RWPE1 (cell line): ENCODE results near the gene LDAH.

Source experiments
- CTCF ChIA-PET: fragments of 350-600 bp; sonication (Branson Sonifier 250); formaldehyde crosslinking; extraction: SDS; loops from one replicate; lab custom pipeline; 2021; lab: Yijun Ruan, JAX
- POLR2A ChIA-PET: fragments of 400-600 bp; formaldehyde crosslinking; extraction: SDS; loops from one replicate; lab custom pipeline; 2020; ENCODE audit warnings: antibody characterized with exemption; ENCODE audit not compliant: low non-redundant PET; lab: Yijun Ruan, JAX
- DNase-seq: peaks from one replicate; pipeline ENCODE4 v3.0.0; 2012; ENCODE audit warnings: low spot score
- H3K27ac ChIP-seq: fragments of 450-650 bp; 2 replicates; pipeline ENCODE4 v1.5.1; 2017
- CTCF ChIP-seq: fragments of 450-650 bp; conservative IDR thresholded peaks from 2 replicates; pipeline ENCODE4 v1.5.1; 2017; ENCODE audit warnings: low read depth, mild to moderate bottlenecking

The LDAH gene

GRCh38 chr2:20697322-20697934 lies 125.5 kb downstream of the LDAH start:
- no peak for DNase-seq
- CTCF ChIA-PET: interaction anchor here (0.6 to 1.3 kb wide), 2 partner anchors 20 to 1994 kb away, joined by 3 to 5 read pairs; no protein-coding TSS in a partner anchor
- H3K27ac ChIP-seq: no peak overlapping the region
- no peak for TF ChIP-seq CTCF
- POLR2A ChIA-PET: no interaction called here

GRCh38 chr2:20696366-20696765 lies 126.5 kb downstream of the LDAH start:
- DNase-seq: no peak
- CTCF ChIA-PET: no interaction called here
- H3K27ac ChIP-seq: no peak overlapping the region
- POLR2A ChIA-PET: no interaction called here
- TF ChIP-seq CTCF: no peak

GRCh38 chr2:20693317-20693716 lies 129.6 kb downstream of the LDAH start:
- no peak overlapping the region for H3K27ac ChIP-seq
- CTCF ChIA-PET: no interaction called here
- POLR2A ChIA-PET: no interaction called here
- TF ChIP-seq CTCF: no peak
- no peak for DNase-seq

- ChIA-PET CTCF (interaction anchor here (0.6 kb wide), 1 partner anchor 266 kb away, joined by 4 read pairs; no protein-coding TSS in a partner anchor), POLR2A (no interaction called here)
- TF ChIP-seq CTCF: no peak
- no peak for DNase-seq
- H3K27ac ChIP-seq: no peak overlapping the region
Measured at GRCh38 chr2:20692081-20692480, 130.8 kb downstream of the LDAH start.

GRCh38 chr2:20691076-20691734 lies 131.7 kb downstream of the LDAH start:
- ChIA-PET POLR2A (no interaction called here), CTCF (interaction anchor here (0.7 kb wide), 1 partner anchor 72 kb away, joined by 4 read pairs; no protein-coding TSS in a partner anchor)
- no peak overlapping the region for H3K27ac ChIP-seq
- DNase-seq: no peak
- TF ChIP-seq CTCF: no peak

- ChIA-PET POLR2A (no interaction called here), CTCF (interaction anchor here (0.7 to 1.2 kb wide), 3 partner anchors 11 to 357 kb away, joined by 3 to 6 read pairs (median 4); no protein-coding TSS in a partner anchor)
- DNase-seq: no peak
- TF ChIP-seq CTCF: no peak
- no peak overlapping the region for H3K27ac ChIP-seq
Measured at GRCh38 chr2:20689428-20690264, 133.3 kb downstream of the LDAH start.
